CD4-positive, alpha-beta T cell treated with Interleukin-2 at 100 ng/mL for 4 hours (primary cell): ENCODE measurements around the gene MTHFD2.

ENCODE experiments used
- DNase-seq: peaks from one replicate; pipeline ENCODE4 v3.0.0-alpha.2; 2020; ENCODE audit warnings: low spot score

Gene MTHFD2

GRCh38 chr2:74267068-74267467, 68.7 kb downstream of the MTHFD2 start:
- DNase-seq: peak; percentile 83
